Gastrocnemius medialis (tissue), 4 donors: ENCODE data around the gene GARIN5A.

Experiments
- POLR2A ChIP-seq, 2 donors: fragments of 450-650 bp; IDR thresholded peaks; one replicate each; pipeline ENCODE4 v1.6.1; 2017; ENCODE audit warnings: antibody characterized with exemption in 2 of 2, mild to moderate bottlenecking in 2 of 2, moderate library complexity in 2 of 2
- TF ChIP-seq, protein P1 (sequence below), 5 experiments: fragments of 450-650 bp in 3 of 5; fragments of 200-600 bp in 2 of 5; sonication (generic) in 2 of 5; IDR thresholded peaks in 4 of 5; conservative IDR thresholded peaks in 1 of 5; 1 replicate in 4 of 5; 2 replicates in 1 of 5; pipeline ENCODE4 v1.5.1; 2016 to 2019; ENCODE audit warnings: antibody characterized with exemption in 5 of 5, mild to moderate bottlenecking in 3 of 5, moderate library complexity in 3 of 5

DNA sequence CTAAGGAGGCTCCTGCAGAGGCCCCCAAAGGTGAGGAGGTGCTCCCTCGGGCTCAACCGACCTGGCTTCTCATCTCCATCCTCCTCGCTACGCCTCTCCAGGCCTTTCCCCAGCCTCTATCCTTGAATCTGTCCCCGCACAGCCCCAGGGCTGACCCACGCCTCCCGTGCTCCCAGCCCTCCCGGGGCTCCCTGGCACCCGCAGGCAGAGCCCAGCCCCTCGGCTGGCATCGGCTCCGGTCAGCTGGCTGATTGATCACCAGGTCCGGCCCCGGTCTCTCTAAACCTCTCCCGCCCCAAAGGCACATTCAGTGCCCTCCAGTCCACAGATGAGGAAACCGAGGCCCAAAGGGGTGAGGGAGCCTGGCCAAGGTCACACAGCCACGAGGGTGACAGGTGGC lies 41.4 kb downstream of the GARIN5A start:
- TF ChIP-seq, protein P1, sequence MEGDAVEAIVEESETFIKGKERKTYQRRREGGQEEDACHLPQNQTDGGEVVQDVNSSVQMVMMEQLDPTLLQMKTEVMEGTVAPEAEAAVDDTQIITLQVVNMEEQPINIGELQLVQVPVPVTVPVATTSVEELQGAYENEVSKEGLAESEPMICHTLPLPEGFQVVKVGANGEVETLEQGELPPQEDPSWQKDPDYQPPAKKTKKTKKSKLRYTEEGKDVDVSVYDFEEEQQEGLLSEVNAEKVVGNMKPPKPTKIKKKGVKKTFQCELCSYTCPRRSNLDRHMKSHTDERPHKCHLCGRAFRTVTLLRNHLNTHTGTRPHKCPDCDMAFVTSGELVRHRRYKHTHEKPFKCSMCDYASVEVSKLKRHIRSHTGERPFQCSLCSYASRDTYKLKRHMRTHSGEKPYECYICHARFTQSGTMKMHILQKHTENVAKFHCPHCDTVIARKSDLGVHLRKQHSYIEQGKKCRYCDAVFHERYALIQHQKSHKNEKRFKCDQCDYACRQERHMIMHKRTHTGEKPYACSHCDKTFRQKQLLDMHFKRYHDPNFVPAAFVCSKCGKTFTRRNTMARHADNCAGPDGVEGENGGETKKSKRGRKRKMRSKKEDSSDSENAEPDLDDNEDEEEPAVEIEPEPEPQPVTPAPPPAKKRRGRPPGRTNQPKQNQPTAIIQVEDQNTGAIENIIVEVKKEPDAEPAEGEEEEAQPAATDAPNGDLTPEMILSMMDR (IDR thresholded peaks at IDR 0.05 in 4 of 5, conservative IDR thresholded peaks at IDR 0.05 in 1 of 5) = no peak
- TF ChIP-seq POLR2A (IDR thresholded peaks at IDR 0.05) = no peak
